ENCODE results near the gene DCTPP1. TPM values are rescaled to one million over a fixed set of nuclear protein-coding genes. Genes with fewer than 3 reads are reported as not detected.

The DCTPP1 gene
- total and polyA plus RNA-seq, 9 of the 15 experiments (the other 6 are each of a cell fraction or from before 2014, with no cell fraction given): 45.0 to 132 (median 80.6) TPM

GRCh38 chr16:30446203-30446595, 16.4 kb upstream of the DCTPP1 start (continued):
- TF ChIP-seq, protein P1, sequence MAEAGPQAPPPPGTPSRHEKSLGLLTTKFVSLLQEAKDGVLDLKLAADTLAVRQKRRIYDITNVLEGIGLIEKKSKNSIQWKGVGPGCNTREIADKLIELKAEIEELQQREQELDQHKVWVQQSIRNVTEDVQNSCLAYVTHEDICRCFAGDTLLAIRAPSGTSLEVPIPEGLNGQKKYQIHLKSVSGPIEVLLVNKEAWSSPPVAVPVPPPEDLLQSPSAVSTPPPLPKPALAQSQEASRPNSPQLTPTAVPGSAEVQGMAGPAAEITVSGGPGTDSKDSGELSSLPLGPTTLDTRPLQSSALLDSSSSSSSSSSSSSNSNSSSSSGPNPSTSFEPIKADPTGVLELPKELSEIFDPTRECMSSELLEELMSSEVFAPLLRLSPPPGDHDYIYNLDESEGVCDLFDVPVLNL (CRISPR knock-in tag; IDR thresholded peaks at IDR 0.05; ENCODE audit: low read depth): no peak
- TF ChIP-seq, protein P2, sequence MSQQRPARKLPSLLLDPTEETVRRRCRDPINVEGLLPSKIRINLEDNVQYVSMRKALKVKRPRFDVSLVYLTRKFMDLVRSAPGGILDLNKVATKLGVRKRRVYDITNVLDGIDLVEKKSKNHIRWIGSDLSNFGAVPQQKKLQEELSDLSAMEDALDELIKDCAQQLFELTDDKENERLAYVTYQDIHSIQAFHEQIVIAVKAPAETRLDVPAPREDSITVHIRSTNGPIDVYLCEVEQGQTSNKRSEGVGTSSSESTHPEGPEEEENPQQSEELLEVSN (IDR thresholded peaks at IDR 0.05; ENCODE audit: borderline replicate concordance in 1 of 2, extremely low read depth in 1 of 2, insufficient read depth in 1 of 2, insufficient read length in 1 of 2, low read depth in 1 of 2, low read length in 1 of 2, poor library complexity in 1 of 2, severe bottlenecking in 1 of 2): no peak
- no peak for TF ChIP-seq VEZF1 (CRISPR knock-in tag; IDR thresholded peaks at IDR 0.05)
- TF ChIP-seq LCOR (CRISPR knock-in tag; IDR thresholded peaks at IDR 0.05): no peak
- TF ChIP-seq EP400 (IDR thresholded peaks at IDR 0.05): no peak; the same call in 1 of the 2 replicates
- TF ChIP-seq FOXK1 (CRISPR knock-in tag; IDR thresholded peaks at IDR 0.05; ENCODE audit: borderline replicate concordance): 0 out of 2 replicates have a peak, but pooled peaks have one; percentile 8
- TF ChIP-seq RAD51 (IDR thresholded peaks at IDR 0.05; ENCODE audit: borderline replicate concordance, low read depth): peak; percentile 10; the same call in 1 of the 2 replicates
- TF ChIP-seq IRF2 (CRISPR knock-in tag; IDR thresholded peaks at IDR 0.05): no peak
- TF ChIP-seq, protein P3, sequence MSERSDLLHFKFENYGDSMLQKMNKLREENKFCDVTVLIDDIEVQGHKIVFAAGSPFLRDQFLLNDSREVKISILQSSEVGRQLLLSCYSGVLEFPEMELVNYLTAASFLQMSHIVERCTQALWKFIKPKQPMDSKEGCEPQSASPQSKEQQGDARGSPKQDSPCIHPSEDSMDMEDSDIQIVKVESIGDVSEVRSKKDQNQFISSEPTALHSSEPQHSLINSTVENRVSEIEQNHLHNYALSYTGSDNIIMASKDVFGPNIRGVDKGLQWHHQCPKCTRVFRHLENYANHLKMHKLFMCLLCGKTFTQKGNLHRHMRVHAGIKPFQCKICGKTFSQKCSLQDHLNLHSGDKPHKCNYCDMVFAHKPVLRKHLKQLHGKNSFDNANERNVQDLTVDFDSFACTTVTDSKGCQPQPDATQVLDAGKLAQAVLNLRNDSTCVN (CRISPR knock-in tag; IDR thresholded peaks at IDR 0.05): 0 out of 2 replicates have a peak, but pooled peaks have one; percentile 1
- TF ChIP-seq ZNF41 (CRISPR knock-in tag; conservative IDR thresholded peaks at IDR 0.05): no peak
- 0 out of 2 replicates have a peak, but pooled peaks have one; percentile 6 for TF ChIP-seq ZNF395 (CRISPR knock-in tag; IDR thresholded peaks at IDR 0.05)

Measured in K562 (cell line).